GM10847 (cell line): ENCODE results near the gene SRCAP.
A peak's percentile ranks its signal among the peaks of the same experiment; 100 is the strongest.

Experiments used
- POLR2A ChIP-seq: IDR thresholded peaks from 2 replicates; pipeline ENCODE4 v1.6.1; 2011; ENCODE audit not compliant: insufficient read length; ENCODE audit errors: extremely low read depth

Gene SRCAP

GRCh38 chr16:30737794-30738648 is 39.0 kb downstream of the SRCAP start:
- no peak for TF ChIP-seq POLR2A

GRCh38 chr16:30738984-30739951 is 40.3 kb downstream of the SRCAP start:
- TF ChIP-seq POLR2A: no peak

- TF ChIP-seq POLR2A: no peak
Measured at GRCh38 chr16:30740364-30741251, 41.6 kb downstream of the SRCAP start.

- no peak for TF ChIP-seq POLR2A
Measured at GRCh38 chr16:30741461-30741914, 42.5 kb downstream of the SRCAP start.

- no peak for TF ChIP-seq POLR2A
Measured at GRCh38 chr16:30743716-30744115, 44.7 kb downstream of the SRCAP start.

GRCh38 chr16:30744183-30744582 is 45.2 kb downstream of the SRCAP start:
- no peak for TF ChIP-seq POLR2A

GRCh38 chr16:30745082-30745481 is 46.1 kb downstream of the SRCAP start:
- TF ChIP-seq POLR2A: no peak

- TF ChIP-seq POLR2A: no peak
Measured at GRCh38 chr16:30746638-30747175, 47.7 kb downstream of the SRCAP start.

- TF ChIP-seq POLR2A: no peak
Measured at GRCh38 chr16:30747331-30747730, 48.4 kb downstream of the SRCAP start.

GRCh38 chr16:30747799-30748633 is 49.0 kb downstream of the SRCAP start, which contains the start of gene PHKG2:
Gene PHKG2 (plus strand): TSS chr16:30748425. CDS start chr16:30748821, 396 bp downstream.
- peak; percentile 61 for TF ChIP-seq POLR2A

- TF ChIP-seq POLR2A: no peak
Measured at GRCh38 chr16:30748634-30749445, 49.9 kb downstream of the SRCAP start.

- no peak for TF ChIP-seq POLR2A
Measured at GRCh38 chr16:30750201-30750600, 51.2 kb downstream of the SRCAP start.
